HG02870 (cell line): Measurements from ENCODE around the gene CDKAL1.
"Not testable (repeated sequence)": the region's sequence is repeated elsewhere in the genome, so short reads cannot be mapped to it uniquely, and the experiment has no call there.

Source experiments
- ATAC-seq: cut with Tn5 transposase; IDR thresholded peaks from one replicate; pipeline ENCODE4 v1.9.1; 2021; ENCODE audit warnings: mild to moderate bottlenecking, moderate library complexity; ENCODE audit not compliant: unreplicated experiment

The CDKAL1 gene

GRCh38 chr6:20909621-20910020 lies 375.4 kb downstream of the CDKAL1 start:
- no peak for ATAC-seq

- no peak for ATAC-seq
Observed at GRCh38 chr6:20911712-20912111, 377.5 kb downstream of the CDKAL1 start.

- no peak for ATAC-seq
Observed at GRCh38 chr6:20915156-20915555, 380.9 kb downstream of the CDKAL1 start.

- ATAC-seq = no peak
Observed at GRCh38 chr6:20915626-20916025, 381.4 kb downstream of the CDKAL1 start.

- ATAC-seq = no peak
Observed at GRCh38 chr6:20916086-20916485, 381.8 kb downstream of the CDKAL1 start.

- no peak for ATAC-seq
Observed at GRCh38 chr6:20918868-20919267, 384.6 kb downstream of the CDKAL1 start.

- peak; percentile 96 for ATAC-seq
Observed at GRCh38 chr6:20919677-20920385, 385.6 kb downstream of the CDKAL1 start.

GRCh38 chr6:20921578-20921977 lies 387.3 kb downstream of the CDKAL1 start:
- ATAC-seq = no peak

GRCh38 chr6:20922743-20923142 lies 388.5 kb downstream of the CDKAL1 start:
- ATAC-seq = no peak

- ATAC-seq = not testable (repeated sequence)
Observed at GRCh38 chr6:20924094-20924493, 389.8 kb downstream of the CDKAL1 start.

- no peak for ATAC-seq
Observed at GRCh38 chr6:20924911-20925543, 390.8 kb downstream of the CDKAL1 start.

- no peak for ATAC-seq
Observed at GRCh38 chr6:20927130-20927860, 393.0 kb downstream of the CDKAL1 start.

- ATAC-seq = no peak
Observed at GRCh38 chr6:20929283-20929682, 395.0 kb downstream of the CDKAL1 start.

GRCh38 chr6:20931093-20931492 lies 396.8 kb downstream of the CDKAL1 start:
- ATAC-seq = no peak

GRCh38 chr6:20931772-20932171 lies 397.5 kb downstream of the CDKAL1 start:
- ATAC-seq = no peak

GRCh38 chr6:20932284-20932683 lies 398.0 kb downstream of the CDKAL1 start:
- no peak for ATAC-seq

GRCh38 chr6:20933057-20933788 lies 399.0 kb downstream of the CDKAL1 start:
- ATAC-seq = no peak

GRCh38 chr6:20936949-20937348 lies 402.7 kb downstream of the CDKAL1 start:
- ATAC-seq = no peak

- ATAC-seq = no peak
Observed at GRCh38 chr6:20939161-20939775, 405.0 kb downstream of the CDKAL1 start.

GRCh38 chr6:20943040-20943627 lies 408.9 kb downstream of the CDKAL1 start:
- ATAC-seq = no peak
